GM21737 (cell line): ENCODE measurements around the gene KLF16.

ENCODE experiments used
- ATAC-seq: cut with Tn5 transposase; IDR thresholded peaks from one replicate; pipeline ENCODE4 v1.9.1; 2021; ENCODE audit warnings: mild to moderate bottlenecking, moderate library complexity; ENCODE audit not compliant: unreplicated experiment

KLF16 gene

GRCh38 chr19:1856698-1857603, 6.4 kb downstream of the KLF16 start:
- ATAC-seq: no peak

- no peak for ATAC-seq
Measured at GRCh38 chr19:1856345-1856697, 7.1 kb downstream of the KLF16 start.

GRCh38 chr19:1855828-1856255, 7.5 kb downstream of the KLF16 start:
- no peak for ATAC-seq

DNA sequence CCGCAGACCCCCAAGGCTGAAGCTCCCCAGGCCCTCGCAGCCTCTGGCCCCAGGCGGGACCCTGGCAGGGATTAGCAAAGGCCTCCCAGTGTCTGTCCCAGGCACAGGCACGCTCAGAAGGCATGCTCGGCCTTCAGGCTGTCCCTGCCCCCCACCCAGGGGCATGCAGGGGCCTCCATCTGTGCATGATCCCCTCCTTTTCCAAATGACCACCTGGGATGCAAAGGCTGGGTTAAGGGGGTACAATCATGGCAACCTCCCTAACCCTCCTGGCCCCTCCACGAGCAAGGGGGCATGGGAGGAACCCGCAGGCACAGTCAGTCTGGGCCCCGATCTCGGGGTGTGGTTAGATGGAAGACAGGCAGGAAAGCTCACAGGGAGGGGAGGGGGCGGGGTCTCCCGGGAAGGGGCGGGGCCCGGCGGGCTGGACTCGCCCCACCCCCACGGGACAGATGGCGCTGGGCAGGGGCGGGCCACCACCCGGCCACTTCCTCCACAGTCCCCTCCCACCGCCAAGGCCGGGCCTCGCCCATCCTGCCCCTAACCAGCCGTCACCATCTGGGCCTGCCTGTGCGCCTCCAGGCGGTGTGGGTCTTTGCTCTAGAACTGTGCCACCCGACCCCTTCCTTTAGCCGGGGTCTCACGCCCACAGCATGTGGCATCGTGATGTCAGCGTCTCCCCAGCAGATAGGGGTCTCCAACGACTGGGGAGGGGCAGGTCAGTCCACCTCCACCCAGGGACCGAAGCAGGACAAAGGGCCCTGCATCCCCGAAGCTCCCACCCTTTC, 8.1 kb downstream of the KLF16 start:
- ATAC-seq: peak; percentile 50

DNA sequence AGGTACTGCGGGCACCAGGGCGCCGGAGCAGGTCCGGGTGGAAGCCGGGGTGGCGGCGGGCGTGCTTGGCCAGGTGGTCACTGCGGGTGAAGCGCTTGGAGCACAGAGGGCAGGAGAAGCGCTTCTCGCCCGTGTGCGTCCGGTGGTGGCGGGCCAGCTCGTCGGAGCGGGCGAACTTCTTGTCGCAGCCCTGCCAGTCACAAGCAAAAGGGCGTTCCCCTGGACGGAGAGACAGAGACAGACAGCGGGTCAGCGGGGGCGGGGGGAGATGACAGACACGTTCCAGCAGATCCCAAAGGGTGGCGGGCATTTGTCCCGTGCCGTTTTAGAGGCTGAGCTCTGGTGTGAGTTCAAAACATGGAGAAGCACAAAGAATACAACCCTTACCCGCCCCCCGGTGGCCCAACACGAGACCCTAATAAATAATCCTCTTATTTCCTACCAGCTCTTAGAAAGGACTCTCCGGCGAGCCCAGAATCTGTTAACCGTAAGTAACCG, 8.8 kb downstream of the KLF16 start:
- ATAC-seq: no peak

- ATAC-seq: no peak
Measured at GRCh38 chr19:1854039-1854541, 9.3 kb downstream of the KLF16 start.

GRCh38 chr19:1853295-1854038, 9.9 kb downstream of the KLF16 start:
- no peak for ATAC-seq

GRCh38 chr19:1852581-1853128, 10.7 kb downstream of the KLF16 start:
- no peak for ATAC-seq

DNA sequence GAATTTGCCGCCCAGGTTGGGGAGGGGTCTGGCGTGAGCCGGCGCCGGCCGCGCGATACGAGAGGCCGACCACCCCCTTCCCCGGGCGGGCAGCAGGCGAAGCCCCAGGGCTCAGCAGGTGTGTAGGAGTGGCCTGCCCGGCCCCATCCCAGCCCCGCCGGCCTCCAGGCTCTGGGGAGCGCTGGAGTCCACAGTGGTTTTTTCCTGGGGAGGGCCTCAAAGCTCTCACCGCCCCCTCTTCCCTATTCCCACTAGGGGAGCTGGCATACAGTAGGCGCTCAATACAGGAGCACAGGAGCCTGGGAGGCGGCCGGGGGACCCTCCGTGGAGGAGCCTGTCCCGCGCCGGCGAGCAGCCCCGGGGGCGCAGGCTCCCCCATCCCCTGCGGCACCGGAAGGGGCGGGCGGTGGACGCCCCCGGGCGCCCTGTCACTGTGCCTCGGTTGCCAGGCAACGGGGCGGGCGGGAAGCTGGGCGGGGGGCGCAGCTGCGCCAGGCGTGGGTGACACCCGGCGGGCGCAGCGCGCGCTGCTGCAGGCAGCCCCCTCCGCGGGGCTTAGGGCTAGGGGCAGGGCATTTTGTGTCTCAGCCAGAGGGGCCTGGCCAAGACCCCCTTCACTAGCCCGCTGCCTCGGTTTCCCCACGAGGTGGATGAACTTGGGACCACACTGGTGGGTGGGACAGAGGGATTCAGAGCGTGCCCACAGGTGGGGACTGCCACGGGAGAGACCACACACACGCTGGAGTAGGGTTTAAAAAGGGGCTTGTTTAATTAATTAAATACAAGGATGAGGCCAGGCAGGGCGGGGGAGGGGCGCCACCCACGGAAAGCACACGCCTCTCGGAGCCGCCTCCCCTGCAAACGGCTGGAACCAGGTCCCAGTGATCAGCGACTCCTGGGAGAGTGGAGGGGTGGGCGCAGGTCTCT, 11.5 kb downstream of the KLF16 start:
- ATAC-seq: no peak

GRCh38 chr19:1850809-1851653, 12.3 kb downstream of the KLF16 start:
- ATAC-seq: no peak

DNA sequence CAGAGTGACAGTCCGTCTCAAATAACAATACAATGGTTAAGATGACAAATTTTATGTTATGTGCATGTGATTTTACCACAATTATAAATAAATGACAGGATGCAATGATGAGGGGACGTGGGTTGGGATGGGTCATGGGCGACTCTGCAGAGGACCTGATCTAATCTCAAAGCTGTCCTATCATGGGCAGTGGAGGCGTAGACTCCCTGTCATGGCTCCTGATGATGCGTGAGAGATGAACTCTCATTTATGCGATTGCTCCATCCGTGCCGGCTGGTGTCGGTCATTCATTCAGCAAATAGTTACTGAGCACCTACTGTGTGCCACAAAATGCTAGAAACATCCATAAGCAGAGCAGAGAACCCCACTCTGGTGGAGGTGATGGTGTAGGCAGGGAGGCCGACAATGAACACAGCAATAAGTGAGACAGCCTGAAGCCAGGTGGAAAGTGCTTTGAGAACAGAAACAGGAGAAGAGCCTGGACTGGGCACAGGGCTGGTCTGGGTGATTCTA, 13.4 kb downstream of the KLF16 start:
- ATAC-seq: no peak

GRCh38 chr19:1849132-1849474, 14.3 kb downstream of the KLF16 start:
- no peak for ATAC-seq

- peak; percentile 49 for ATAC-seq
Measured at GRCh38 chr19:1848399-1849131, 14.8 kb downstream of the KLF16 start, which contains the start of gene REXO1. Gene REXO1, minus strand, starts transcription at chr19:1848483. Its CDS starts 125 bp downstream, at chr19:1848358.

DNA sequence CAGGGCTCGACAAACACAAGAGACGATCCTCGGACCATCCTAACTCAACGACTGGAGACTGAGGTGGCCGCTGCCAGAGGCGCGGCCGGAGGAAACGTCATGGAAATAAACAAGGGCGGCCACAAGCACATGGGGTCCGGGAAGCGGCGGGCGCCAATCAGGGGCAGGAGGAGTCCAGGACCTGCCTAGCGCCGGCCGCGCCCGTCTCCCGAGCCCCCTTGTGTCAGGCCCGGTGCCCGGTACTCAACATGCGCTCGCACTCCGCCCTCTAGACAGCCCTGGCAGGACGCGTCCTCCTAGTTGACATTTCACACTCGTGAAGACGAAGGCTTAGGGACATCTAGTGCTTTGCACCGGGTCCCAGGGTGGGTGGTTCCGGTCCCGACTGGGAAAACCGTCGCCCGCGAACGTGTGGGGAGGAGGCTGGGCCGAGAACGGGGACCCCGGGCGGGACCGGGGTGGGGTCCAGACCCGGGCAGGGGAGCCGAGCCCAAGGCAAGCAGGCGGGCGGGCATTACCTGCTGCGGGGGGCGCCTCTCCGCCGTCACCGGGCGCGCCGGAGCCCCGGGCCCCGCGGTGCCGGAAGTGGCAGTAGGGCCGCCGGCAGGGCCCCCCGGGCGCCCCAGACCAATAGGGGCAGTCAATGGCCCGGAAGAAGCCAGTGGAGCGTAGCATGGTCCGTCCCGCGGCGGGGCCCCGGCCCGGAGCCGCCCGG, 15.5 kb downstream of the KLF16 start:
- peak; percentile 15 for ATAC-seq

GRCh38 chr19:1847348-1847683, 16.1 kb downstream of the KLF16 start:
- no peak for ATAC-seq

GRCh38 chr19:1846517-1847204, 16.7 kb downstream of the KLF16 start:
- ATAC-seq: no peak

GRCh38 chr19:1845642-1846041, 17.7 kb downstream of the KLF16 start:
- ATAC-seq: no peak
